OCI-LY7 (cell line): ENCODE results near the gene PRPF40B. TPM values are rescaled to one million over a fixed set of nuclear protein-coding genes. Genes with fewer than 3 reads are reported as not detected.

Source experiments
- BruUV-seq: library from RNA; stranded (reverse); fragments of 400-500 nt; replicated peaks from 2 replicates; lab custom pipeline; 2021; lab: Mats Ljungman, UMichigan
- CTCF ChIA-PET: fragments of 300-600 bp; sonication (Branson Sonifier 250); formaldehyde crosslinking; loops from one replicate; lab custom pipeline; 2022; ENCODE audit warnings: antibody characterized with exemption; ENCODE audit not compliant: unreplicated experiment; lab: Charles Lee
- POLR2A ChIA-PET: fragments of 300-600 bp; sonication (Branson Sonifier 250); formaldehyde crosslinking; loops from one replicate; lab custom pipeline; 2022; ENCODE audit warnings: antibody characterized with exemption; lab: Charles Lee
- DNase-seq: peaks from one replicate; pipeline ENCODE4 v3.0.0-alpha.2; 2015; ENCODE audit warnings: low spot score
- H2AFZ ChIP-seq: fragments of 200-600 bp; sonication (generic), shearing (Covaris generic); 2 replicates; pipeline ENCODE4 v1.6.1; 2014; ENCODE audit warnings: mild to moderate bottlenecking, antibody characterized with exemption, low read length, moderate library complexity
- H3K27ac ChIP-seq: fragments of 200-600 bp; sonication (generic); 2 replicates; pipeline ENCODE4 v1.5.1; 2014; ENCODE audit warnings: mixed run types, low read depth, mild to moderate bottlenecking, moderate library complexity, low read length, inconsistent platforms; ENCODE audit not compliant: poor library complexity, severe bottlenecking
- H3K36me3 ChIP-seq: fragments of 200-600 bp; sonication (generic); 2 replicates; pipeline ENCODE4 v1.6.1; 2014; ENCODE audit warnings: mild to moderate bottlenecking, antibody characterized with exemption, low read length, moderate library complexity, mixed read lengths; ENCODE audit not compliant: insufficient read depth
- H3K4me1 ChIP-seq: fragments of 200-600 bp; sonication (generic); 2 replicates; pipeline ENCODE4 v1.5.1; 2014; ENCODE audit warnings: mild to moderate bottlenecking, low read length; ENCODE audit not compliant: insufficient read depth, poor library complexity, severe bottlenecking
- H3K4me2 ChIP-seq: fragments of 200-600 bp; sonication (generic); 2 replicates; pipeline ENCODE4 v1.6.1; 2014; ENCODE audit warnings: mild to moderate bottlenecking, low read length
- H3K4me3 ChIP-seq: fragments of 200-600 bp; sonication (generic); 2 replicates; pipeline ENCODE4 v1.5.1; 2014; ENCODE audit warnings: mild to moderate bottlenecking, low read depth, low read length; ENCODE audit not compliant: poor library complexity, severe bottlenecking
- H3K79me2 ChIP-seq: fragments of 200-600 bp; sonication (generic); 2 replicates; pipeline ENCODE4 v1.6.1; 2016; ENCODE audit warnings: low read depth, mild to moderate bottlenecking, low read length, moderate library complexity, mixed read lengths; ENCODE audit not compliant: insufficient read depth
- H3K9me2 ChIP-seq: fragments of 200-600 bp; sonication (generic); 2 replicates; pipeline ENCODE4 v1.6.1; 2016; ENCODE audit warnings: mild to moderate bottlenecking, low read length, mixed read lengths; ENCODE audit not compliant: insufficient read depth
- H3K9me3 ChIP-seq: fragments of 200-600 bp; sonication (generic); 2 replicates; pipeline ENCODE4 v1.6.1; 2014; ENCODE audit warnings: mild to moderate bottlenecking, mixed run types, low read length, mixed read lengths
- H4K20me1 ChIP-seq: fragments of 200-600 bp; sonication (generic); 2 replicates; pipeline ENCODE4 v1.6.1; 2014; ENCODE audit warnings: mild to moderate bottlenecking, antibody characterized with exemption, low read length, moderate library complexity, mixed read lengths; ENCODE audit not compliant: insufficient read depth
- CTCF ChIP-seq: fragments of 200-600 bp; sonication (generic); conservative IDR thresholded peaks from 2 replicates; pipeline ENCODE4 v1.5.1; 2014; ENCODE audit warnings: mild to moderate bottlenecking, antibody characterized with exemption, low read length, moderate library complexity, mixed read lengths
- EZH2phosphoT487 ChIP-seq: fragments of 200-600 bp; sonication (generic); IDR thresholded peaks from 2 replicates; pipeline ENCODE4 v1.6.1; 2018; ENCODE audit warnings: low read depth, borderline replicate concordance, mild to moderate bottlenecking, mixed run types, antibody characterized with exemption, low read length, moderate library complexity, mixed read lengths
- intact Hi-C: fragments of 100-400 bp; cut with micrococcal nuclease; formaldehyde crosslinking; loops from one replicate; pipeline ENCODE4 v1.10.0; 2022; ENCODE audit not compliant: unreplicated experiment
- total RNA-seq, 2 experiments: library from RNA; depleted of rRNA in 1 of 2; stranded (reverse); fragments of >200 nt in 1 of 2; shearing (Covaris generic) in 1 of 2; gene quantifications; 2 replicates each; pipeline ENCODE4 v1.2.3, GENCODE V29; 2014 to 2022

The PRPF40B gene
- total RNA-seq, 2 experiments from 2014 or later = 11.3 to 26.3 TPM

- H3K9me2 ChIP-seq = no peaks in the 10 kb centered on the region
- TF ChIP-seq CTCF (no peak), EZH2phosphoT487 (no peak)
- H3K9me3 ChIP-seq = no peaks in the 10 kb centered on the region
- CTCF ChIA-PET = no interaction called here
- BruUV-seq = no TSS peak
- H3K27ac ChIP-seq = no peak overlapping the region
- H3K36me3 ChIP-seq = no peaks in the 10 kb centered on the region
- H2AFZ ChIP-seq = no peak overlapping the region
- no peaks in the 10 kb centered on the region for H3K79me2 ChIP-seq
- no peak for DNase-seq
- no peak overlapping the region for H3K4me3 ChIP-seq
- no peaks in the 10 kb centered on the region for H4K20me1 ChIP-seq
- intact Hi-C loops = no loop called here
- POLR2A ChIA-PET = interaction anchor here (0.7 to 1.7 kb wide), 3 partner anchors 13 to 1455 kb away, joined by 3 read pairs; partner anchors contain the start of gene FAM186B
- H3K4me2 ChIP-seq = no peak overlapping the region
- peaks cover 31% of the 10 kb centered on the region for H3K4me1 ChIP-seq
These were observed 4.8 kb upstream of the PRPF40B start for GRCh38 chr12:49618576-49618975.

- ChIA-PET CTCF (interaction anchor here (0.5 kb wide), 1 partner anchor 109 kb away, joined by 4 read pairs; no protein-coding TSS in a partner anchor), POLR2A (interaction anchor here (0.6 to 1.7 kb wide), 6 partner anchors 14 to 817 kb away, joined by 3 to 7 read pairs (median 4); partner anchors contain the start of gene FAM186B)
- no peak for DNase-seq
- Histone ChIP-seq H4K20me1 (no peaks in the 10 kb centered on the region), H3K27ac (no peak overlapping the region), H2AFZ (no peak overlapping the region), H3K79me2 (no peaks in the 10 kb centered on the region), H3K9me2 (no peaks in the 10 kb centered on the region), H3K36me3 (no peaks in the 10 kb centered on the region), H3K9me3 (no peaks in the 10 kb centered on the region), H3K4me1 (peaks cover 36% of the 10 kb centered on the region), H3K4me2 (no peak overlapping the region), H3K4me3 (no peak overlapping the region)
- BruUV-seq = no TSS peak
- TF ChIP-seq EZH2phosphoT487 (no peak), CTCF (no peak)
- intact Hi-C loops = no loop called here
These were observed 4.1 kb upstream of the PRPF40B start for GRCh38 chr12:49619286-49619685.
